Renal pelvis (tissue), 4 donors: ENCODE measurements around the gene IGF1R. TPM values are rescaled to one million over a fixed set of nuclear protein-coding genes. Genes with fewer than 3 reads are reported as not detected.

ENCODE experiments used
- DNase-seq: peaks from one replicate; pipeline ENCODE4 v3.0.0-alpha.2; 2013
- polyA plus RNA-seq, 3 donors: library from polyadenylated mRNA; unstranded; fragments of 120-200 nt; gene quantifications; one replicate each; pipeline ENCODE4 v1.2.1, GENCODE V29; 2013; ENCODE audit not compliant: insufficient read length in 3 of 3

IGF1R gene
- polyA plus RNA-seq, 3 donors: 39.9 to 63.7 (median 61.4) TPM

DNA sequence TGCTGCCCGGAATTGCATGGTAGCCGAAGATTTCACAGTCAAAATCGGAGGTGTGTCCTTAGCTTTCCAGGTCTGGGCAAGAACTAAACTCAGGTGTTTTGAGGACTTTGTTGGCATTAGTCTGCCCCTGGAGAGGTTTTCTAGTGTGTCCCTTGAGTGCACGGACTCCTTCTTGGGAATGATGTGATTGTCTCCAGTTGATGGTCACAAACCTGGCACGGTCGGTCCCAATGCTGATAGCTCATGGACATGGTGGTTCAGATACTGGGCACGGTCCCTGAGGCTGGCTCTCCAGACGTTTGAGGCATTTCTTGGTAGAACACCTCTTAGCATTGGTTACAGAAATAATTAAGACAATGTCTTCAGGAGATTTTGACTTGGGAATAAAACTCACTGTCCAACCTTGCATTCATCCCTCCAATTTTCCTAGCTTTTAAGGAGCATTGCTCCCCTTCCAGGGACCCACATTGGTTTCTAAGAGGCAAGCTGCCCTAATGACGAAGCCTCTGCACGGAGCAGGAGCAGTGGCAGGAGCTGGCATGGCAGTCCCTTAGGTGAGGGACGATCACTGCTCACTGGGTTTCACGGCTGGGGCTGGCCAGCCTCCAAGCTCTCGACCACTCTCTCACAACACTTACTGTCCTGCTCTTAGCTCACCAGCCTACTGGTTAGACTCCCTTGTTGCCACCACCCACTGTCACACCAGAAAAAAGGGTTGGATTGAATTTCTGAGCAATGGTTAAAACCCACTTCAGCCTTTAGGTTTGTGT lies 291.2 kb downstream of the IGF1R start:
- no peak for DNase-seq

DNA sequence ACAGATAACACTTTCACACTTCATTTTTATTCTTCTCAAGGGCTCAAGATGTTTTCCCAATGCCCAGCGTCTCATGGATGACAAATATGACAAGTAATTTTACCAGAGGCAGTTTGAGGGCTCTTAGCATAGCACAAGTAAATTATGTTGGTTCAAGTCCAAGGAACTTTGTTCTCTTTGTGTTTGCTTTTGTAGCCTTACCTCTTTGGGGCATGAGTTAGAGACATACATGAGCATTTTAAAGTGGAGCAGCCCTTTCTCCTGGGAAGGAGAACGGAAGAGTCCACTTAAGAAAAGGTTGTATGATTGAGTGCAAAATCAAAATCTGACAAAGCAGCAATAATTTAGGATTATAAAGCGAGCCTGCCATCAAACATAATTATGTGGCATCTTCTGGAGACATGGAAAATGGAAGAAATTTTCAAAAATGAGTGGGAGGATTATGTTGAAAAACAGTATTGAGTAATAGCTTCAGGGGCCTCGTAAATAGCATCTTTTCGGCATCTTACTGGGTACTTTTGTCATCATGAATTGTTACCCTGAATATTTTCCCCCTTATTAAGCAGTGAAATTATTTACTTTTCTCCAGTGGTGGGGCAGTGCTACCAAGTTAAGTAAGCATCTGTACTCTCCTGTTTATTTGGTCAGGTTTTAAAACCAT lies 293.4 kb downstream of the IGF1R start:
- no peak for DNase-seq

DNA sequence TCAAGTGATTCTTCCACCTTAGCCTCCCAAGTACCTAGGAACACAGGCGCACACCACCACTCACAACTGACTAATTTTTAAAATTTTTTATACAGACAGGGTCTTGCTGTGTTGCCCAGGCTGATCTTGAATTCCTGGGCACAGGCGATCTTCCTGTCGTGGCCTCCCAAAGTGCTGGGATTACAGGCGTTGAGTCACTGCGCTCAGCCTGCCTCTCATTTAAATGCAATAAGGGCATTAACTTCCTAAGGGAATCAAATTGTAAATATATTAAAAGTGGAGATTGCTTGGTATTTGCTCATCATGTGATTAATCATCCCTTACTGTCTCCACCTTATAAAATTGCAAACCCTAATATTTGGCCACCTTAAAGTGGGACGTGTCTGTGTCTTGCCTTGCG lies 294.1 kb downstream of the IGF1R start:
- DNase-seq: no peak

DNA sequence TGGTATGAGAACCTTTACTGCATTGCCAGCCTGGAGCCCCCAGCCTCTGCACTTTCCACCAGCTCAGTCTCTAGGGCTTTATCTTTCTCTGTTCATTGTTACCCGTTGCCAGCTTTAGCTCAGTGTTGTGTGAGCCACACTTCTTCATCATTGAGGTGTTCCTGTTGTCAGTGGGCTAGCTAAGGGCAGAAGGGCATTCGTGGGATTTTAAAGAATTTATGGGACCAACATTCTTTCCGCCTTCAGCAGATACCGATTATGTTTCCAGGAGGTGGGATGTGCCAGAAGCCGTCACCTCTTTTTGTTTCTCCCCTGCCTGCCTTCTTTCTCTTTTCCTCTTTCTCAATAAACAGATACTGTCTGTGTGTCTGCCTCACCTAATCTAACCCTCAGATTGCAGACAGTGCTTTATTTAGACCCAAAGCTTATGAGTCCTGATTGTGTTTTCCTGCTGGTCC lies 294.7 kb downstream of the IGF1R start:
- no peak for DNase-seq

DNA sequence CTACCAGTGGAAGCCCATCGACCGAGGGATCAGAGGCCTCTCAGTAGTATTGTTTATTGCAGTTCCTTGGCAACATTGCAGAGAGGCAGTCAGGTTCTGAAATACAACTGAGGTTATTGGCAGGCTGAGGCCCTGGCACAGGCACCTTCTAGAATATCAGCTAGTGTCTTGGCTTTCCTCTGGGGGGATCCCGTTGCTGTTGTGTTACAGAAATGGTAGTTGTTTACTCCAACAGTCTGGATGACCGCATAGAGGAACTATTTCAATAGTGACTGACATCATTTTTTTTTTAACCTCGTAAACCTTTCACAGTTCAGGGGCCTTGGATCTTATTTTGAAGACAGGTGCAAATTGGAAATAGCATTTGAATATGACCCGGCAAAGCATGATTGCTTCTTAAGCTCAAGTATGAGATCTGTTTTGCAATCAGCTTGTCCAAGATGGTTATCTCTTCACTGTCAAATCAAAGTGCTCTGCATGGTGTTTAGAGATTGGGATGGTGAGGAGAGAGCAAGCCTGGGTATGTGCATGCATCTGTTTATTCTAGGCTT lies 295.3 kb downstream of the IGF1R start:
- no peak for DNase-seq

DNA sequence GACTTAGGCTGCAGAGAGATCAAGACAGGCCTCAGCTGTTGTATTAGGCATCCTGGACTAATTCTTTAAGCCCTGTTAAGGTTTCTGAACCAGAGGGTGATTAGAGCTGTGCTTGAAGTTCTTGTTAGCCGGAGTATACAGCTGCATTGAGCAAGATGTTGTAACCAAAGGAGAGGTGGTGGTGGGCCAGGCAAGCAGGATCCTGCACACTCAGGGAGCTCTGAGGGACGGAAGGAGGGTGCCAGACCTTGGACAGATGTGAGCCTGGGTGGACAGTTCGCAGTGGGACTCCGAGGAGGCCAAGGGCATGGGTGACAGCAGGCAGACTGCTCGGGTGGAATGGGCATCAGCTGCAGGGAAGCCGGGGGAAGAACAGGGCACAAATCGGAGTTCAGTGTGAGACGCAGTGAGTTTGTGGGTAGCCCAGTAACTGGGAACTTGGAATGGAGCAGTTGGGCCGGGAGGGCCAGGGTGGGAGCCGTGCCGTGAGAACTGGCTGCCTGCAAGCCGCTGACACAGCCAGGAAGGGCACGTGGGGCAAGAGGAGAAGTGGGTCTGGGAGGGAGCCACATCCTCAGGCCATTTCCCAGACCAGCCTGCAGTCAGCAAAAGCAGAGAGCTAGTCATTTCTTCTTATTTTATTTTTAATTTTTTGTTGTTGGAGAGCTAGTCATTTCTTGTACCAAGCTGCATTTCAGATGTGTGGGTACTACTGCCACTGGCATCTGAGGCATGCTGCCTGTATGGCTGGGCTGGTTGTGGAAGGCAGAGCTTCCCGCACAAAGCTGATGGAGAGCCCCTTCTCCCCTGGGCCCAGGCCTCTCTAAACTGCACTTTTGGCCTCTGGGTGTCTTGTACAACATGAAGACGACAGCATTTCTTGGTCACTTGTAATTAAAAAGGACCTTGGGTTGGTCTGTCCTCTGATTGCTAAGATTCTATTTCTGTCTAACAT lies 298.2 kb downstream of the IGF1R start:
- no peak for DNase-seq

DNA sequence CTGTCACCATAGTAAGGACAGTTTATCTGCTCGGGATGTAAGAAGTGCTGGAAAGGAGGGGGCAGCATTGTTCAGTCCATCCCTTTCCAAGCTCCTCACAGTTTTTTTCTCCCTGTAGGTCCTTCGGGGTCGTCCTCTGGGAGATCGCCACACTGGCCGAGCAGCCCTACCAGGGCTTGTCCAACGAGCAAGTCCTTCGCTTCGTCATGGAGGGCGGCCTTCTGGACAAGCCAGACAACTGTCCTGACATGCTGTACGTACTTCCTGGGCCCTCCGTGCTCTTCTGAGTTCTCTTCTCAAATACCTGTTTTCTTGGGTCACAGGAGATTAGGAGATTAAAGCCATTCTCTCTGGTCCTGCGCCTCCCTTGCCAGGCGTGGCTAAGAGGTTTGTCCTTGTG lies 300.1 kb downstream of the IGF1R start:
- no peak for DNase-seq

DNA sequence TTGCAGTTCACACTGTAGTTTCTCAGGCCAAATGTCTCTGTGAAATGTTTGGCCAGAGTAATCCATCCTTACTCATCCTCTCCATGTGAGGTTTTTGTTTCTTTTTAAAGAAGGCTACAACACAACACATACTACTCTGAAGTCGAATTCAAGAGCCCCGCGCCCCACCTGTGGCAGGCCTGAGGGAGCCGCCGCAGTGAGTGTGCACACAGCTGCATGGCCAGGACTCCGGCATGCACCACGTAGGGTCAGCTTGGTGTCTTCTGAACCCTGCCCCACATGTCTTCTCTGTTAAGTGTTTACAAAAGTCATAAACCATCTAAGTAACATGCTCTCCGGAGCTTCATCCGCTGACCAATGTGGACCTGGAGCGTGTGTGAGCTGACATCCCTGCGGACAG lies 300.6 kb downstream of the IGF1R start:
- no peak for DNase-seq

DNA sequence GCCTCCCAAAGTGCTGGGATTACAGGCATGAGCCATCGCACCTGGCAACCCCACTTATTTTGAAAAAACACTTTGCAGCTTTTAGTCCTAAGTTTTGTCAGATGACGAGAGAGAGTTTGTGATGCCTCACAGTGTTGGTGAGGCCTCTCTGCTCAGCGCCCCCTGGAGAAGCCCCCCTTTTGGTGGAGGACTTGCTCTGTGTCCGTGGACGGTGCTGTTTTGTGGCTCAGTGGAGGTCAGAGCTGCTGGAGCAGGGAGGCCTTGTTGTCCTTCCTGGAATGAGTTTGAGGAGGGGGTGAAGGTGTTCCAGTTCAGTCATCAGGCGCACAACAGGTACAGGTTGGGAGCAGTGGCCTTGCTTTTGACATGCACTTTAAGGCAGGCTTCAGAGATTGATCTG lies 301.3 kb downstream of the IGF1R start:
- DNase-seq: no peak

DNA sequence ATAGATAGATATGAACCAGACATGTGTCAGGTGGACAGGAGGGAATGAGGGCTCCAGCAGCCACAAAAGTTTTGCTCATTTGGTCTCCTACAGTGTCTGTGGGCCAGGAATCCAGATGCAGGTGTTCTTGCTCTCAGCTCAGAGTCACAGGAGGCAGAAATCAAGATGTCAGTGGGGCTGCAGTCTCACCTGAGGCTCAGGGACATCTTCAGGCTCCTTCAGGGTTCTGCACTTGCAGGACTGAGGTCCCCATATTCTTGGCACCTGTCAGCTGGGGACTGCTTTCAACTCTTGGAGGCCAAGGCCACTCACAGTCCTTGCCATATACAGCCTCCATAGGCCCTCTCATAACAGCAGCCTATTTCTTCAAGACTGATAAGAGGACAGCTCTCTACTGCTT lies 301.9 kb downstream of the IGF1R start:
- DNase-seq: no peak

DNA sequence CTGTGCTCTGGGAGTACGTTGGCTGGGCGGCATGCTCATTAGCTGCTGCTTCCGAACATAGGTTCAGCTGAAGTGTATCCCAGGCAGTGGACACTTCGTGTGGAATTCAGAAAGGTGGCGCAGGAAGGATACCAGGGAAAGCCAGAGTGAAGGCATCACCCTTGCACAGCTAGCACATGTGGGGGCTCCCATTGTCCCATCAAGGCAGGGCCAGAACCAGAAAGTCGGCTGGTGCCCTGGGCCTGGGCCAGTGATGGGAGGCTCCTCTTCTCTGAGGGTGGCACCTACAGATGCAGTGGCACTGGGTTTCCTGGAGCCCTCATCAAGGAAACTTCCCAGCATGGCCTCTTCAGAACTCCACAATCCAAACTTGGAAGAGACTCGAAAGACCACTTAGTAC lies 302.7 kb downstream of the IGF1R start:
- DNase-seq: no peak

DNA sequence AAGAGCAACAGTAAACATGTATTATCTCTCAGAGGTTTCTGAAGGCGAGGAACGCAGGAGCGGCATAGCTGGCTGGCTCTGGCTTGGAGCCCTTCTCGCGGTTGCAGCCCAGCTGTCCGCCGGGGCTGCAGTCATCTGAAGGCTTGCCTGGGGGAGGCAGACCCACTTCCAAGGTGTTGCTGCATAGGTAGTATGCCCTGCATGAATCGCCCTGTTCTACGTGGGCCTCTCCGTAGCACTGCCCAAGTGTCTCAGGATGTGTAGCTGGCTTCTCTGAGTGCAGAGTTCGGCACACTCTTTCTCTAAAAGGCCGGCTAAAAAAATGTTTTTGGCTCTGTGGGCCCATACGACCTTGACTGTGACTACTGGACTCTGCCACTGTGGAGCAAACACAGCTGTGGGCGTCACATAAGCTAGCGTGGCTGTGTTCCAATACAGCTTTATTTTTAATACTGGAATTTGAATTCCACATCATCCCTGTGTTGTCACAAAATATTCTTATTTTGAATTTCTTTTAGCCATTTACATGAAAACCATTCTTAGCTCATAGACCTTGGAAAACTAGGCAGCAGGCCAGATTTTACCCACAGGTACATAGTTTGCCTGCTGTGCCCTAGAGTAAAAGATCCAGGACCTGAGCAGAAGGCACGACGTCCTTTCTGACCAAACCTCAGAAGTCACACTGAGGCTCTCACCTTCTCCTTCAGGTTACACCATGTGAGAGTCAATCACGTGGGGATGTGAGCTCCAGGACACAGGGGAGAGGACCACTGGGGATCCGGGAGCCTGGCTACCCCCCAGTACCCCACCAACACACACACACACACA lies 303.4 kb downstream of the IGF1R start:
- DNase-seq: no peak

DNA sequence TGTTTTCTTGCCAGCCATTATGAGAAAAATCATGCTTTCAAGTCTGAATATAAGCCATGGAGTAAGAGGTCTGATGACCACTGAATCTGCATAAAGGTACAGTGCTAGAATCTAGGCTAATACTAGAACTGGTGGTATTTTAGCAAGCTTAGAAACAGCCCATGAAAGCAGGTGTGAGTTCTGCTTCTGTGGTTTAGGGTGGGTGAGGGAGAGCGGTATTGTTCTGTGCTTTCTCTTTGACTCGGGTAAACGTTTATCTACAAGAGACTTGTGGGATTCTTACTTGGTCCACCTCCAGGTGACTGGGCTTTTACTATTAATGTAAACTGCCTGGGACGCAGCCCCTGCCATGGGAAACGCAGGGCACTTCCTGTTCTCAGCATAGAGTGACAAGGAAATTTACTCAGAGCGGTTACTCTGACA lies 304.1 kb downstream of the IGF1R start:
- DNase-seq: no peak

DNA sequence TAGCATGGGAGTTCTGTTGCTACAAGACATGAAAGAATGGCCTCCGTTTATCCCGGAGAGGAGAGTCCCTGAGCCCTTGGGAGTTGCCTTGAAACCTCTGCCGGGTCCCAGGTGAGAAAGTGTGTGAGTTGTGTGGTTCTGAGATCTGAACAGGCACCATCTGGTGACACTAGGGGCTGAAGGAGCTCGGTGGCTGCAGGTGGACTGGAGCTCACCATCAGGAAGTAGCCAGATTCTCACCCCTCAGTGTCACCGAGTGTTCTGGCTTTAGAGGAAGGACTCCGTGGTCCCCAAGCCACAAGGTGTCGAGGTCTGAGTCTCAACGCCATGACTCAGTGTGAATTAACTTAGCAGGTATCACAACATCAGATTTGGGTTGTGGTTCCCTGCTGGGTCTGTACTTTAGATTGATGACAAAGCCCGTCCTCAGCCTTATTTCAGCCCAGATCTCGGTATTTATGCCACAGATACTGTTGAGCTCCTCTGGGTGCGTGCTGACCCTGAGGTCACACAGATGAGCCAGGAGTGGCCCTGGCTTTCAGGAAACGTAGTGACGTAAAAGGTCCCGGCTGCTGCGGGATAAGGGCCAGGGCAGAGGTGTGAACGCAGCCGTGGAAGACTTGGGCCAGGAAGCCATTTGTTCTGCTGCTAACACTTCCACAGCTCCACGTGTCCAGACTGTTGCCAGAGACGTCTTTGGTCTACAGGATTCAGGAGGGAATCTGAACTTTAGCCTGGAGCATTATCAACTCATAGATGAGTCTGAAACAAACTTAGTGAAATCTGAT lies 304.9 kb downstream of the IGF1R start:
- DNase-seq: no peak

DNA sequence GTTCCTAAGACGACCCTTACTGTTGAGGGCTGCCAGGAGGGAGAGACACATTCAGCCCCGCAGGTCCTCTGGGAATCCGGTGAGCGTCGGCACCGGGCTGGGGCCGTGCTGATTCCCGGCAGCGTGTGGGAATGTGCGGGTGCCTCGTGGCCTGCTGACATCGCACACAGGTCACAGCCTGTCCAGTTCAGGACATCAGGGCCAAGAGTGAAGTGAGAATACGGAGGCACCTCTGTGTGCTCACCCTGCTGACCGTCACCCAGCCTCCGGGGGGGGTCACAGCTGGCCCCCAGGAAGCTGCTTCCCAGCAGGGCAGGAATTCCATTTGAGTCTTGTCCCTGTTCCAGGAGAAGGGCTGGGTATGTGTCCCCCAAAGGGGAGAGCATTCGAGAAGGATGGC lies 305.6 kb downstream of the IGF1R start:
- no peak for DNase-seq

DNA sequence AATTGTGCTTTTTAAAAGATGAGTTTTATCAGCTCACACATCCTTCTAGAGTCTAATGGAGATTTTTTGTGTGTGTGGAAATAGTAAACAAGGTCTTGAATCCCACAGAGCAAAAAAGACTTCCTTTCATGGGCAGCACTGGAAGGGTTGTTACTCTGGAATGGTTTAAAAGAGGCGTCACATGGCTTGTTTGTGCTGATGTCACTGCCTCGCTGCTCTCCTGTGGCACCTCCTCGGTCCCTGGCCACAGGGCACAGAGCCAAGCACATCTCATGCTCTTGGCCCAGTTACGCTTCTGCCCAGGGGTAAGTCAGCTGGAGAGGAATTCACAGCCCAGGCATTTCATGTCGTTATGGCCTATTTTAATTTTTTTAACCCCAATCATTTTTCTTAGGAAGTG lies 306.1 kb downstream of the IGF1R start:
- DNase-seq: no peak

DNA sequence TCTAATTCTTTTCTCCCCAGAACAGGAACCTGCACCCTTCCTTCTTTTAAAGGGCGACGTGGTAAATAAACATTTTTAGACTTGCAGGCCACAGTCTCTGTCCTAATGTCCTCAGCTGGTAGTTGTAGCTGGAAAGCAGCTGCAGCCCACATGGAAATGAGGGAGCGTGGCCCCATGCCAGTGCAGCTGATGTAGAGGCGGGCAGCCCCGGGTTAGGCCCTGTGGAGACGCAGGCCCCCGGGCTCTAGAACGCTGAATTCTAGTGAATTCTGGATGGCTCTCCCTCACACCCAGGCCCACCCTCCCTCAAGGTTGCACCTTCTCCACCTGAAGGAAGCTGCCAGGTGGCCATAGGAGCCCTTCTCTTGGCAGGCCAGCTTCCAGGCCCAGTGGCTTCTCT lies 307.0 kb downstream of the IGF1R start:
- no peak for DNase-seq

DNA sequence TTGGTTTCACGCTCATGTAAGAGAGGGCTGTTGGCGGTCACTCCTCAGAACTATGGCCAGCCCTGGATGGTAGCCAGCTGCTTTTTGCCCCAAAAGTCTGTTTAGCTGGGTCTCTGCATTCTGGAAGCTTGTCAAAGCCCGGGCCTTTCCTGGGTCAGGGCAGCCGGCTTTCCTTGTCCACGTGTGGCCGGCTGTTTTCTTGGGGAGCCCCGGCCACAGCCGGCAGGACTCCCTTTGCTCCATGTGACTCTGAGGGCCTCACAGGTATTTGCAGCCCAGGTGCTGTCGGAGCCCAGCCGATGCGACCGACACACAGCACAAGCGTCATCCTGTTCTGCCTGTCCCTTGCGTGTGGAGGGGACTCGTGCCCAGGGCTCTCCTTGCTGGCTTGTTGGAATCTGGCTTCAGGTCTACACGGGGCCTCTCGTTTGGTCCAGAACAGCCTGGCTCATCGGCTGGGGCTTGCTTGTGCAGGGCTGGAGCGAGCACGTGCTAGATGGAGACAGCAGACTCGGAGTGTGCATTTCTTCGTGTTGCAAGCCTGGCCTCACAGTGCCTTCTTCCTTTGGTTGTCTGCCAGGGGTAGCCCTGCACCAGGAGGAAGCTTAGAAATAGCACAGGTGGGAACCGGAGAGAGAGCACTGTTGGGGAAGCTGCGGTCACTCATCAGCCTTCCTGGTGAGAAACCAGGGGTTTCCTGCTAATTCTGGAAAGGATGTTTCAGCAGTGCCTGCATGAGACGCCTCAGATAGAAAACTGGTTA lies 307.8 kb downstream of the IGF1R start:
- no peak for DNase-seq

DNA sequence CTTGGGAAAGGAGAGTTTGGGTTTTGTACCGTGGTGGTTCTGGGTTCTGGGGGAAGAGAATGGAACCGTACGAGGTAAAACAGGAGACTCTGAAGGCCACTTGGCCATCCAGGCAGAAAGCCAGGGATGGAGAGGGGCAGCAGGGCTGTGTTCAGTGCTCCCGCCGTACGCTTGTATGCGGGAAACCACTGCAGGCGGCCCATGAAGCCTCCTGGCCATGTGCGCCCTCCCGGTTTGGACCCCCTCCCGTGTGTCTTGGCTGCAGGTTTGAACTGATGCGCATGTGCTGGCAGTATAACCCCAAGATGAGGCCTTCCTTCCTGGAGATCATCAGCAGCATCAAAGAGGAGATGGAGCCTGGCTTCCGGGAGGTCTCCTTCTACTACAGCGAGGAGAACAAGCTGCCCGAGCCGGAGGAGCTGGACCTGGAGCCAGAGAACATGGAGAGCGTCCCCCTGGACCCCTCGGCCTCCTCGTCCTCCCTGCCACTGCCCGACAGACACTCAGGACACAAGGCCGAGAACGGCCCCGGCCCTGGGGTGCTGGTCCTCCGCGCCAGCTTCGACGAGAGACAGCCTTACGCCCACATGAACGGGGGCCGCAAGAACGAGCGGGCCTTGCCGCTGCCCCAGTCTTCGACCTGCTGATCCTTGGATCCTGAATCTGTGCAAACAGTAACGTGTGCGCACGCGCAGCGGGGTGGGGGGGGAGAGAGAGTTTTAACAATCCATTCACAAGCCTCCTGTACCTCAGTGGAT lies 308.6 kb downstream of the IGF1R start:
- DNase-seq: no peak
